Activated naive CD8-positive, alpha-beta T cell treated with anti-CD3 and anti-CD28 coated beads, Interleukin-2, amount 50 U/mL, for 24 hours (primary cell): ENCODE data around the gene LLGL1.

Source experiments
- ATAC-seq: fragments of 150-1000 bp; cut with Tn5 transposase; one replicate; pipeline ENCODE4 v1.10.0; 2021
- DNase-seq: peaks from one replicate; pipeline ENCODE4 v3.0.0; 2021
- H3K27ac Mint-ChIP-seq: one replicate; pipeline ENCODE4 v1.8.0; 2021; ENCODE audit warnings: mild to moderate bottlenecking, mixed read lengths
- H3K27me3 Mint-ChIP-seq: one replicate; pipeline ENCODE4 v1.8.0; 2021; ENCODE audit warnings: mixed read lengths
- H3K36me3 Mint-ChIP-seq: one replicate; pipeline ENCODE4 v1.8.0; 2021; ENCODE audit warnings: low read depth, mixed read lengths
- H3K4me1 Mint-ChIP-seq: one replicate; pipeline ENCODE4 v1.8.0; 2021; ENCODE audit warnings: mixed read lengths
- H3K4me3 Mint-ChIP-seq: one replicate; pipeline ENCODE4 v1.8.0; 2021; ENCODE audit warnings: mild to moderate bottlenecking, moderate library complexity, mixed read lengths
- H3K9me3 Mint-ChIP-seq: one replicate; pipeline ENCODE4 v1.8.0; 2021; ENCODE audit warnings: mixed read lengths

LLGL1 gene

DNA sequence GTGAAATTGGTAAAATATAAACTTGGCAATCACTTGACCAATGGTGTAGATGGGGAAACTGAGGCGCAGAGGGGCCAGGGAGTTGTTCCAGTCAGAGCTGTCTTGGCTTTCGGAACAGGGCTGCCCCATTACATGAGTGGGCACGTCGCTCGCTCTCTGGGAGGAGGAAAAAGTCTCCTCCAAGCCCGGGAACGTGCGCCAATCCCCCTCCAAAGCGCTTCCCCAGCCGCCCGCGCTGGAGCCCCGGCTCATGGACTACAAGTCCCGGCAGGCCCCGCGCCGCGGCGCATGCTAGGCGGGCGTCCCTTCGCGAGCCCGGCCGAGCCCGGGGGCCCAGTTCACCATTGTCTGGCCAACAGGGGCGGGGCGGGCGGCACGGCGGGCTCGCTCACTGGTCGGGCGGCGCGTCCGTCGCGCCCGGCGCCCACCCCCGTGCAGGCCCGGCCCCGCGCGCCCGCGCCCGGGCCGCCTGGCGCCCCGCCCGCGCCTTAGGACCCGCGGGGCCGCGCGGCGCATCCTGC is at the start of gene LLGL1:
Gene LLGL1, plus strand, starts transcription at position 515 of the 521 bp plus-strand sequence. CDS start 48 bp downstream, outside the sequence.
- Mint-ChIP-seq H3K27me3 (no peaks in the 10 kb centered on the region), H3K27ac (peak within 1 kb of the TSS; percentile 93)

GRCh38 chr17:18176176-18176575 is 49.3 kb upstream of the LLGL1 start:
- no peak overlapping the region for H3K27ac Mint-ChIP-seq
- no peaks in the 10 kb centered on the region for H3K36me3 Mint-ChIP-seq
- DNase-seq (no peak), ATAC-seq (no peak)
- no peaks in the 10 kb centered on the region for H3K27me3 Mint-ChIP-seq
- no peak overlapping the region for H3K4me3 Mint-ChIP-seq
- no peaks in the 10 kb centered on the region for H3K9me3 Mint-ChIP-seq
- peaks cover 9% of the 10 kb centered on the region for H3K4me1 Mint-ChIP-seq

More for the DNA sequence above, at the start of gene LLGL1:
- Mint-ChIP-seq H3K4me1 (peaks cover 16% of the 10 kb centered on the region), H3K36me3 (no peaks in the 10 kb centered on the region), H3K4me3 (peak within 1 kb of the TSS; percentile 100), H3K9me3 (no peaks in the 10 kb centered on the region)
- DNase-seq (peak; percentile 97), ATAC-seq (peak; percentile 95)

GRCh38 chr17:18177133-18177532 is 48.3 kb upstream of the LLGL1 start:
- Mint-ChIP-seq H3K9me3 (no peaks in the 10 kb centered on the region), H3K4me3 (no peak overlapping the region), H3K27me3 (no peaks in the 10 kb centered on the region), H3K4me1 (peaks cover 18% of the 10 kb centered on the region), H3K27ac (no peak overlapping the region), H3K36me3 (no peaks in the 10 kb centered on the region)
- DNase-seq (no peak), ATAC-seq (no peak)

GRCh38 chr17:18177722-18178121 is 47.7 kb upstream of the LLGL1 start:
- H3K36me3 Mint-ChIP-seq: no peaks in the 10 kb centered on the region
- DNase-seq: no peak
- no peak for ATAC-seq
- no peak overlapping the region for H3K4me3 Mint-ChIP-seq
- no peaks in the 10 kb centered on the region for H3K9me3 Mint-ChIP-seq
- H3K27me3 Mint-ChIP-seq: no peaks in the 10 kb centered on the region
- peaks cover 24% of the 10 kb centered on the region for H3K4me1 Mint-ChIP-seq
- no peak overlapping the region for H3K27ac Mint-ChIP-seq

GRCh38 chr17:18179196-18179595 is 46.2 kb upstream of the LLGL1 start:
- Mint-ChIP-seq H3K4me1 (peaks cover 31% of the 10 kb centered on the region), H3K27ac (peak overlapping the region; percentile 5), H3K9me3 (no peaks in the 10 kb centered on the region), H3K27me3 (peaks cover 3% of the 10 kb centered on the region), H3K4me3 (no peak overlapping the region), H3K36me3 (peaks cover 3% of the 10 kb centered on the region)
- ATAC-seq (no peak), DNase-seq (no peak)

DNA sequence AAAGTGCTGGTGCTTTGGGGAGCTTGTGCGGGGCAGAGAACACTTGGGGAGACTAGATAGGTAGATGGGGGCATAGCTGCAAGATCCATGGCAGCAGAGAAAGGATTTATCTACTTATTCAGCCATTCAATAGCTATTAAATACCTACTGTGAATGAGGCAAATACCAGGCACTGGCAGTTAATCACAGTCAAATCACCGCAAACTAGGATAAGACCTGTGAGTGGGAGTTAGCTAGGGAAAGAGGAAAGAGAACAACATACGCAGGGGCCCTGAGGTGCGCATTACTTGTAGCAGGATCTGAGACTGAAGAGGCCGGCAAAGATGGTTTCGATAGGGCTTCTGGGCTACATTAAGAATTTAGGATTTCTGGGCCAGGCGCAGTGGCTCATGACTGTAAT is 45.6 kb upstream of the LLGL1 start:
- peaks cover 3% of the 10 kb centered on the region for H3K27me3 Mint-ChIP-seq
- H3K9me3 Mint-ChIP-seq: no peaks in the 10 kb centered on the region
- peaks cover 4% of the 10 kb centered on the region for H3K36me3 Mint-ChIP-seq
- H3K27ac Mint-ChIP-seq: peak overlapping the region; percentile 5
- DNase-seq (no peak), ATAC-seq (no peak)
- no peak overlapping the region for H3K4me3 Mint-ChIP-seq
- peaks cover 32% of the 10 kb centered on the region for H3K4me1 Mint-ChIP-seq

GRCh38 chr17:18181358-18181757 is 44.1 kb upstream of the LLGL1 start:
- H3K36me3 Mint-ChIP-seq: peaks cover 19% of the 10 kb centered on the region
- peak overlapping the region; percentile 96 for H3K4me3 Mint-ChIP-seq
- H3K27me3 Mint-ChIP-seq: peaks cover 3% of the 10 kb centered on the region
- ATAC-seq: peak; percentile 29
- H3K27ac Mint-ChIP-seq: peak overlapping the region; percentile 98
- DNase-seq: peak; percentile 58
- no peaks in the 10 kb centered on the region for H3K9me3 Mint-ChIP-seq
- peaks cover 46% of the 10 kb centered on the region for H3K4me1 Mint-ChIP-seq

DNA sequence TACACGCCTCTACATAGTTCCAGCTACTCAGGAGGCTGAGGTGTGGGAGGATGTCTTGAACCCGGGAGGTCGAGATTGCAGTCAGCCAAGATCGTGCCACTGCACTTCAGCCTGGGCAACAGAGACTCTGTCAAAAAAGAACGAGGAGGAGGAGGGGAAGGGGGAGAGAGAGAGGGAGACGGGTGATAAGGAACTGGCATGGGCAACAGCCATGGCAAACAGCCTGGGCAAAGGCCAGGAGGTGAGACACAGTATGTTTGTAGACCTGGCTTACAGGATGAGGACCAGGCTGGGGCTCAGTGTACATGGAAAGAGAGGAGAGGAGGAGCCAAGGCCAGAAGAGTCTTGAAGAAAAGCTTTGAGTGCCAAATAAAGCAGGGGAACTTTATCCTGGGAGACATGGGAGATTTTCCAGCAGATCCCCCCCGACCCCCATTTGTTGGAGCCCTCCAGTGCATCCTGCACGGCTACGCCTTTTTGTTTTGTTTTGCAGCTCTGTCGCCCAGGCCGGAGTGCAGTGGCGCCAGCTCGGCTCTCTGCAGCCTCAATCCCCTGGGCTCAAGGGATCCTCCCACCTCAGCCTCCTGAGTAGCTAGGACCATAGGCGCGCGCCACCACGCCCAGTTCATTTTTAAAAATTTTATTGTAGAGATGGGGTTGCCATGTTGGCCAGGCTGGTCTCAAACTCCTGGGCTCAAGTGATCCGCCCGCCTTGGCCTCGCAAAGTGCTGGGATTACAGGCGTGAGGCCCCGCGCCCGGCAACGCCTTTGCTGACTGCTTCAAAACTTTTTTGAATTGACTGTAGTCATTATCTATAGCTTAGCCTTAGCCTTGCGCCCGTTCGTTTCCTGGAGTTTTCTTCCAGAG is 43.1 kb upstream of the LLGL1 start:
- H3K9me3 Mint-ChIP-seq: no peaks in the 10 kb centered on the region
- H3K4me1 Mint-ChIP-seq: peaks cover 56% of the 10 kb centered on the region
- peak; percentile 18 for DNase-seq
- H3K36me3 Mint-ChIP-seq: peaks cover 27% of the 10 kb centered on the region
- peak overlapping the region; percentile 98 for H3K27ac Mint-ChIP-seq
- no peak for ATAC-seq
- peak overlapping the region; percentile 96 for H3K4me3 Mint-ChIP-seq
- H3K27me3 Mint-ChIP-seq: peaks cover 3% of the 10 kb centered on the region

DNA sequence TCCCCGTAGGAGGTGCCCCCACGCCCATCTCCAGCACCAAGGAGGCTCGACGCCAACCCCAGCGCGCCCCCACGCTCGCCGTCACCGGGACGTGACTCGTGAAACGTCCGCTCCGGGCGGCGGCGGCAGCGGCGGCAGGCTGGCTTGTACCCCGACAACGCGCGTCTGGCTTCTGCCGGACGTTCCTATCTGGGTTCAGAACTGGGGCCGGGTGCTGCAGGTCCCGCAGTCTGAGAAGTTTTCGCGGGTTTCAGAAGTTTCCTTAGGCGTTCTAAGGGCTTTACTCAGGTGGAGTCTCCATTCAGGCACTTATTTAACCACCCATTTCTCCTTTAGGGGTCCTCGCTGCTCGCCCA is 42.5 kb upstream of the LLGL1 start:
- Mint-ChIP-seq H3K9me3 (no peaks in the 10 kb centered on the region), H3K27me3 (peaks cover 3% of the 10 kb centered on the region), H3K27ac (peak overlapping the region; percentile 98), H3K4me1 (peaks cover 62% of the 10 kb centered on the region), H3K4me3 (peak overlapping the region; percentile 96), H3K36me3 (peaks cover 33% of the 10 kb centered on the region)
- DNase-seq (peak; percentile 92), ATAC-seq (peak; percentile 29)

- ATAC-seq: peak; percentile 79
- H3K27ac Mint-ChIP-seq: peak within 1 kb of the TSS; percentile 98
- peaks cover 3% of the 10 kb centered on the region for H3K27me3 Mint-ChIP-seq
- peak; percentile 97 for DNase-seq
- peaks cover 68% of the 10 kb centered on the region for H3K4me1 Mint-ChIP-seq
- no peaks in the 10 kb centered on the region for H3K9me3 Mint-ChIP-seq
- peak within 1 kb of the TSS; percentile 96 for H3K4me3 Mint-ChIP-seq
- peaks cover 39% of the 10 kb centered on the region for H3K36me3 Mint-ChIP-seq
Measured at GRCh38 chr17:18183334-18184142, 41.9 kb upstream of the LLGL1 start, which contains the start of gene ALKBH5. Gene ALKBH5, plus strand, starts transcription at chr17:18183828. Its CDS starts 416 bp downstream, at chr17:18184244.

DNA sequence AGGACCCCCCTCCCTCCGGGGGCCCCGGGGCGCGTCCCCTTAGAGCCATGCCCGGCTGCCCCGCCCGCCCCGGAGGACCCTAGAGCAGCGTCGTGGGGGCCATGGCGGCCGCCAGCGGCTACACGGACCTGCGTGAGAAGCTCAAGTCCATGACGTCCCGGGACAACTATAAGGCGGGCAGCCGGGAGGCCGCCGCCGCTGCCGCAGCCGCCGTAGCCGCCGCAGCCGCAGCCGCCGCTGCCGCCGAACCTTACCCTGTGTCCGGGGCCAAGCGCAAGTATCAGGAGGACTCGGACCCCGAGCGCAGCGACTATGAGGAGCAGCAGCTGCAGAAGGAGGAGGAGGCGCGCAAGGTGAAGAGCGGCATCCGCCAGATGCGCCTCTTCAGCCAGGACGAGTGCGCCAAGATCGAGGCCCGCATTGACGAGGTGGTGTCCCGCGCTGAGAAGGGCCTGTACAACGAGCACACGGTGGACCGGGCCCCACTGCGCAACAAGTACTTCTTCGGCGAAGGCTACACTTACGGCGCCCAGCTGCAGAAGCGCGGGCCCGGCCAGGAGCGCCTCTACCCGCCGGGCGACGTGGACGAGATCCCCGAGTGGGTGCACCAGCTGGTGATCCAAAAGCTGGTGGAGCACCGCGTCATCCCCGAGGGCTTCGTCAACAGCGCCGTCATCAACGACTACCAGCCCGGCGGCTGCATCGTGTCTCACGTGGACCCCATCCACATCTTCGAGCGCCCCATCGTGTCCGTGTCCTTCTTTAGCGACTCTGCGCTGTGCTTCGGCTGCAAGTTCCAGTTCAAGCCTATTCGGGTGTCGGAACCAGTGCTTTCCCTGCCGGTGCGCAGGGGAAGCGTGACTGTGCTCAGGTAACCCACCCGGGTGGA is 41.0 kb upstream of the LLGL1 start:
- Mint-ChIP-seq H3K36me3 (peaks cover 41% of the 10 kb centered on the region), H3K9me3 (no peaks in the 10 kb centered on the region), H3K4me3 (peak overlapping the region; percentile 96), H3K4me1 (peaks cover 70% of the 10 kb centered on the region), H3K27ac (peak overlapping the region; percentile 92), H3K27me3 (peaks cover 3% of the 10 kb centered on the region)
- ATAC-seq (no peak), DNase-seq (peak; percentile 71)

GRCh38 chr17:18185391-18185790 is 40.0 kb upstream of the LLGL1 start:
- peaks cover 77% of the 10 kb centered on the region for H3K4me1 Mint-ChIP-seq
- H3K36me3 Mint-ChIP-seq: peaks cover 48% of the 10 kb centered on the region
- H3K9me3 Mint-ChIP-seq: no peaks in the 10 kb centered on the region
- H3K27ac Mint-ChIP-seq: peak overlapping the region; percentile 92
- H3K27me3 Mint-ChIP-seq: peaks cover 3% of the 10 kb centered on the region
- no peak for DNase-seq
- H3K4me3 Mint-ChIP-seq: peak overlapping the region; percentile 96
- no peak for ATAC-seq

DNA sequence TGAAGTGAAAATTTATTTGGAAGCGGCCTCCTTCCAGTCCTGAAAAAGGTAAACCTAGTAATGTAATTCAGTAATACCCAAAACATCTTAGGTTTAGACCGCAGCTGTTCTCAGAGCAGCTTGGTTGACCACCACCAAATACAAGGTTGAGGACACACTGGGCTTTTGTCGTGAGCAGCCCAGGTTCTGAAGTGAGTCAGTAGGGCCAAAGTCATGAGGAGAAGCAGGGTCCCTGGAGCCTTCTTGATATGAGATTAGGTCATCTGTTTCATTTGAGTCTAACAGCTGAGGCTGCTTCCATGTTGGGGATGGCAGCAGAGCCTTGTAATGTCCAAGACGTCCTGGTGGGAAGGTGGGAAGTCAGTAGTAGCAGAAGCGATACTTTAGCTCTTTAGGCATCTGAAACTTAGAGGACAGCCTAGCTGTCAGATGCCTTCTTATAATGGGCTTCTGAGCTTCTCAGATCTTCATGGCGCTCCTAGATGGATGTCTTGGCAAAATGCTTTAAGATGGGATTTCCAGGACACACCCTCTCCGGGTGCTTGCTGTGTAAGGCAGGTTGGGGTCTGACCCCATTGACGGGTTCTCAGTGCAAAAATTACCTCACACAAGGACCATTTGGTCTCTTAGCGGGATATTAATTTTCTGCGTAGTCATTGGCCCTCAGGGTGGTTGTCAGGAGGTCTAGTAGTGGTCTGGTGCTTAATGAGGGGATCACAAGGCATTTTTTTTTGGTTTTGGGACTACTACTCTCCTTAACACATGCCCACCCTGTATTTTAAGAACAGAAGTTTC is 39.4 kb upstream of the LLGL1 start:
- Mint-ChIP-seq H3K9me3 (no peaks in the 10 kb centered on the region), H3K27me3 (peaks cover 3% of the 10 kb centered on the region), H3K27ac (peak overlapping the region; percentile 92), H3K4me3 (peak overlapping the region; percentile 96), H3K36me3 (peaks cover 52% of the 10 kb centered on the region), H3K4me1 (peaks cover 76% of the 10 kb centered on the region)
- no peak for ATAC-seq
- no peak for DNase-seq
